HepG2 (cell line): ENCODE data around the gene PREX1. TPM values are rescaled to one million over a fixed set of nuclear protein-coding genes. Genes with fewer than 3 reads are reported as not detected.

Experiments used
- ARID3A ChIP-seq: IDR thresholded peaks from 2 replicates; pipeline ENCODE4 v1.6.1; 2012; ENCODE audit warnings: low read depth, low read length, improper control_type of control experiment
- FUBP1 ChIP-seq: sonication (generic); formaldehyde crosslinking; IDR thresholded peaks from 2 replicates; pipeline ENCODE4 v1.5.1; 2020; ENCODE audit warnings: missing genetic modification reagents, mild to moderate bottlenecking, borderline replicate concordance
- HNRNPLL ChIP-seq: fragments of 200-400 bp; formaldehyde crosslinking; IDR thresholded peaks from 2 replicates; pipeline ENCODE4 v1.6.1; 2017; ENCODE audit warnings: mild to moderate bottlenecking, low read depth, low read length; ENCODE audit not compliant: poor library complexity, severe bottlenecking
- NFE2 ChIP-seq: sonication (generic); formaldehyde crosslinking; IDR thresholded peaks from 2 replicates; pipeline ENCODE4 v1.4.0; 2020; ENCODE audit warnings: missing genetic modification reagents
- NR1H2 ChIP-seq: sonication (generic); formaldehyde crosslinking; IDR thresholded peaks from 2 replicates; pipeline ENCODE4 v1.8.1; 2022; ENCODE audit warnings: low read depth, missing genetic modification reagents, borderline replicate concordance
- PITX1 ChIP-seq: sonication (generic); formaldehyde crosslinking; IDR thresholded peaks from 2 replicates; pipeline ENCODE4 v1.5.1; 2020; ENCODE audit warnings: mild to moderate bottlenecking, missing genetic modification reagents
- POLR2G ChIP-seq: fragments of 200-400 bp; formaldehyde crosslinking; IDR thresholded peaks from 2 replicates; pipeline ENCODE4 v1.6.1; 2018; ENCODE audit warnings: mild to moderate bottlenecking, low read depth, low read length, moderate library complexity
- RBM39 ChIP-seq: fragments of 200-400 bp; formaldehyde crosslinking; IDR thresholded peaks from one replicate; pipeline ENCODE4 v1.6.1; 2018; ENCODE audit warnings: antibody characterized with exemption, mild to moderate bottlenecking, low read depth, low read length; ENCODE audit not compliant: poor library complexity, severe bottlenecking
- TFE3 ChIP-seq: IDR thresholded peaks from 2 replicates; pipeline ENCODE4 v1.6.1; 2016
- TGIF2 ChIP-seq: IDR thresholded peaks from 2 replicates; pipeline ENCODE4 v1.6.1; 2016; ENCODE audit warnings: control low read depth, missing compliant biosample characterization
- ZNF281 ChIP-seq: sonication (generic); formaldehyde crosslinking; IDR thresholded peaks from 2 replicates; pipeline ENCODE4 v1.4.0; 2020; ENCODE audit warnings: missing genetic modification reagents, borderline replicate concordance
- ZNF414 ChIP-seq: sonication (generic); formaldehyde crosslinking; IDR thresholded peaks from 2 replicates; pipeline ENCODE4 v1.5.0; 2020; ENCODE audit warnings: missing genetic modification reagents
- ZNF451 ChIP-seq: sonication (generic); formaldehyde crosslinking; IDR thresholded peaks from 2 replicates; pipeline ENCODE4 v1.5.0; 2020; ENCODE audit warnings: mild to moderate bottlenecking, missing genetic modification reagents
- ZNF567 ChIP-seq: sonication (generic); formaldehyde crosslinking; IDR thresholded peaks from 2 replicates; pipeline ENCODE4 v1.8.1; 2023; ENCODE audit warnings: mild to moderate bottlenecking, missing genetic modification reagents, borderline replicate concordance
- ZNF841 ChIP-seq: sonication (generic); formaldehyde crosslinking; IDR thresholded peaks from 2 replicates; pipeline ENCODE4 v1.8.1; 2023; ENCODE audit warnings: missing genetic modification reagents, borderline replicate concordance
- ZNF850 ChIP-seq: sonication (generic); formaldehyde crosslinking; conservative IDR thresholded peaks from 2 replicates; pipeline ENCODE4 v1.9.0; 2021; ENCODE audit warnings: mild to moderate bottlenecking, missing genetic modification reagents
- polyA plus RNA-seq, 8 experiments: library from polyadenylated mRNA; depleted of rRNA in 3 of 8; stranded (reverse) in 7 of 8; unstranded in 1 of 8; fragments of >200 nt; fragmentation: Illumina TruSeq in 4 of 8; extraction: Trizol in 4 of 8; gene quantifications; 2 replicates each; pipeline versions ENCODE4 v1.2.1 to v1.2.3, GENCODE V29; 2011 to 2016; ENCODE audit warnings: low read depth in 4 of 8, missing spikeins in 1 of 8, mixed read lengths in 1 of 8; ENCODE audit not compliant: insufficient read depth in 1 of 8
- total RNA-seq, 5 experiments: library from RNA; depleted of rRNA; stranded (reverse); fragments of >200 nt; fragmentation: Illumina TruSeq; extraction: Trizol; gene quantifications; 2 replicates each; pipeline ENCODE4 v1.2.3, GENCODE V29; 2016; ENCODE audit warnings: low read depth in 1 of 5

The PREX1 gene
- total and polyA plus RNA-seq, 2 of the 13 experiments (the other 11 are each of a cell fraction or from before 2014, with no cell fraction given): 0.02 to 0.04 TPM

- TF ChIP-seq NFE2 (CRISPR knock-in tag) (no peak), TFE3 (peak; percentile 43; the same call in 1 of the 2 replicates), ZNF451 (CRISPR knock-in tag) (no peak), TGIF2 (CRISPR knock-in tag) (no peak), FUBP1 (CRISPR knock-in tag) (no peak), ZNF281 (CRISPR knock-in tag) (peak; percentile 51; the same call in 1 of the 2 replicates), RBM39 (no peak), ZNF850 (CRISPR knock-in tag) (no peak), ZNF841 (CRISPR knock-in tag) (no peak), PITX1 (peak; percentile 19; the same call in 1 of the 2 replicates), ARID3A (no peak), POLR2G (no peak), NR1H2 (CRISPR knock-in tag) (no peak), ZNF567 (no peak; the same call in 1 of the 2 replicates), ZNF414 (CRISPR knock-in tag) (no peak), HNRNPLL (peak; percentile 45)
These were observed 104.2 kb downstream of the PREX1 start (continued) for GRCh38 chr20:48723308-48724264.
